ENCODE data around the gene RALGPS1.

Gene RALGPS1

DNA sequence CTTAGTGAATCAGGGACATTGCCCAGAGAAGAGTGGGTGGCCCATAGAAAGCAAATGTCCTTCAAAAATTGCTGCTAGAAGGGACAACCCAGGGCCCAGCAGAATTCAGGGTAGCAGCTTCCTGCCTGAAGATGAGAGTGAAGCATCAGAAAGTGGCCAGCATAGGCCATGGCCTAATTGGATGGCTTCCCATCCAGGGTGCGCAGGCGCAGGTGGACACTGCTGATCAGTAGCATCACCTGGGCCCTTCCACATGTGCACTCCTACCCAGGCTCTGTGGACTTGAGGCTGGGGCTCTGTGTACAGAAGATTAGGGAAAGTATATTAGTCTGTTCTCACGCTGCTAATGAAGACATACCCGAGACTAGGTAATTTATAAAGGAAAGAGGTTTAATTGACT lies 291.4 kb downstream of the RALGPS1 start:
- no peak for DNase-seq (ENCODE audit: low read depth in 3 of 3)

DNA sequence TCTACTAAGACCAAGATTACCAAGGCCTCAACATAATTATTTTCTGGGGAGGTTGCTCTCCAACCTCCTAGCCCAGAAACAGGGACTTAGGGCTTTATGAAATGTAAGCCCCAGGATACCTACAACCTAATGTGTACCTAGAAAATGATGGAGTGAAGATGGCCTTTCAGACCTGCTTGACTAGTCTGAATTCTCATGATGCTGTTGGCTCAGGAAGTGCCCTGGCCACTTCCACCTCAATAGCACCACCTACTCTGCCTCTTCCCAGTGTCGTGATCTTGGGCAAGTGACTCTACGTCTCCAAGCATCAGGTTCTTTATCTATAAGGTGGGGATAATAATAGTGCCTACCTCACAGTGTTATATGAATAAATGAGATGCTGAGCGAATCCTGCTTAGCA lies 292.1 kb downstream of the RALGPS1 start:
- no peak for DNase-seq (ENCODE audit: low read depth in 3 of 3)

GRCh38 chr9:127207734-127208410 lies 293.3 kb downstream of the RALGPS1 start:
- no peak for DNase-seq (ENCODE audit: low read depth in 3 of 3)

GRCh38 chr9:127208416-127208815 lies 293.8 kb downstream of the RALGPS1 start:
- no peak for DNase-seq (ENCODE audit: low read depth in 3 of 3)

DNA sequence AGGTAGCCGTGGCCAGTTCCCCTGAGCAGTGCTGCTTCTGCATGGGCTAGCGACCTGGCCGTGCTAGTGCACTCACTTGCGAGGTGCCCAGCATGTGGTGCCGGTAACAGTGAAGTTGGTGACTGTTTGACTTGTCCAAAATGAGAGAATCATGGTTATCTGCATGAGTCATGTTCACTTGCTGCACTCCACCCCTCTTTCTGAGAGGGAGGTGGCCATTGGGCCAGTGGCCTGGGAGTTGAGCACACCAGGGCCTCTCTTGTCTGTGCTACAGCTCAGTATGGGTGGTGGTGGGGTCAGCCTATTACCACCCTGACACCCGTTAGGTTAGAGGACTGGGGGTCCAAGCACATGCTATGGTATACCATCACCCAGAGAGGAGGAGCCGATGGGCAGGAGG lies 294.6 kb downstream of the RALGPS1 start:
- no peak for DNase-seq (ENCODE audit: low read depth in 3 of 3)

DNA sequence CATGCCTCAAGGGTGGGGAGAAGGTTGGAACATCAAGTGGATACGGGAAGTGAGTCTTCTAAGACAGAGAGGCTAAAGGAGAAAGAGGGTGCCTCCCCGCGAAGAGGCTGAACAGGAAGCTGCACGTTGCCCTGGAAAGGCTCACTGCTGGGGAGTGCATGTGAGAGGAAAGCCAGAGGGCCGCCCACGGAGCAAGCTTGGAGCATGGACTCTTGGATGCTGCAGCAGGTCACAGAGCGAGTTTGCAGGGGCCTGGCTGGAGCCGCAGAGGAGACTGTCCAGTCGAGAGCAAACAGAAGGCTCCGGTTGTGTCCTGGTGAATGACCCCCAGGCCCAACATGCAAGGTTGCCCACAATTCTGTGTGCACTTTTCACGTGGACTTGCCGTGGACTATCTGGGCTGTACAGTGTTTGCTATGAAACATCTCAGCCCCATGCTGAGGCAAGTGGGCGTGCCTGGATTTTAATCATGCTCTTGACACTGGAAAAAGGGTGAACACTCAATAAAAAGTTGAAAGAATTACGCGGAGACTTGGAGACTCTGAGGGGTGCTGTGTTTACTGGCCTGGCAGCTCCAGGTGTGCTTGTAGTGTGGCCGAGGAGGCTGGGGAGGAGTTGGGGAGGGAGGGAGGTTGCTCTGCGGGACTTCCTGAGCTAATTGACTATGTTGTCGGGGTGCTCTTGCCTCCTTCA lies 295.5 kb downstream of the RALGPS1 start:
- DNase-seq (ENCODE audit: low read depth in 3 of 3), result no peak

DNA sequence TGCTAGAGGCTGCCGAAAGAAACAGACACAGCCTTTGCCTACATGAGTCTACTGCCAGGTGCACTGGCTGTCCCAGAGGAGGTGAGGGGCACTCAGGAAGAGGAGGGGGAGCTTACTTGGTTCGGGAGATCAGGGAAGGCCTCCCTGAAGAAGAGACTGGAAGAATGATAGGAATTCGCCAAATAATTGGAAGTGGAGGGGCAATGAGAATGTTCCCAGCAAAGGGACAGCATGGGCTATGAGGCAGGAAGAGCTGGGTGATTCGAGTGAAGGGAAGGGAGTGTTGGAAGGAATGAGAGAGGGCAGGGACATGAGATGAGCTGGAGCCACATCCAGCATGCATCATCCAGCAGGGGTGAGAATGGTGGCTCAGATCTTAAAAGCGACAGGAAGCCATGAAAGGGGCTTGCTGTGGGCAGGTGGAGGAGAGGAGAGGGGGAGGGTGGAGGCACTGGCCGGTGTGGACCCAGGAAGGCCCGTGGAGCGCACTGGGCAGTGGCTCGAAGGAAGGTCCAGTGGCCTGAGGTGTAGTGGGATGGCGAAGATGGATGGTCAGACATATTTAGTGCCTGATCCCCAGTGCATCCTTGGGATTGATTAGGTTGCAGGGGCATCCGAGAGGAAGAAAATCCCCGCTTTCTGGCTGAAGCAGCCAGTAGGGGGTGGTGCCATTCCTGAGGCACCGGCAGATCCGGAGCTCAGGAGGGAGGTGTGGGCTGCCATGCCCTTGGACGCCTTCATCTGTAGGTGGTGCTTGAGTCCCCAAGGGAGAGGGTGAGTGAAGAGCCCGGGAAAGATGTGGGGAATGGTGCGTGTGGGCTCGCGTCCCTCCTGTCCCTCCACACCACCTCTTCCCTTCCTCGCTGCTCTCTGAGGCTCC lies 296.5 kb downstream of the RALGPS1 start:
- no peak for DNase-seq (ENCODE audit: low read depth in 3 of 3)

DNA sequence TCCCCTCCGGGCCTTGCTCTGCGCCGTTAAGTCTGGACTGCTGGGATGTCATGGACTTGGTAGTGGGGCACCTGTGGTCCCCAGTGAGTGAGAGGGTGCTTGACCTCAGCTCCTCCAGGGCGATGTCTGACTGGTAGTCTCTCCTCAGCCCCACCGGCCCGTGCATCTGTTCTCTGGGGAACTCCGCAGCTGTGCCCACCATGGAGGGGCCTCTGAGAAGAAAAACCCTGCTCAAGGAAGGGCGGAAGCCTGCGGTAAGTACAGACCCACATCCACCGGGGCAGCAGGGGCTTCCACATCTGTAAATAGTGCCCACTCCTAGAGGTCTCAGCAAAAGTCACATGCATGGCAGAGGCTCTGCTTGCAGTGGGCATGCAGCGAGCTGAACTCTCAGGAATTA lies 297.4 kb downstream of the RALGPS1 start:
- no peak for DNase-seq (ENCODE audit: low read depth in 3 of 3)

GRCh38 chr9:127212453-127212852 lies 297.9 kb downstream of the RALGPS1 start:
- no peak for DNase-seq (ENCODE audit: low read depth in 3 of 3)

GRCh38 chr9:127213859-127214258 lies 299.3 kb downstream of the RALGPS1 start:
- DNase-seq (ENCODE audit: low read depth in 3 of 3), result no peak

DNA sequence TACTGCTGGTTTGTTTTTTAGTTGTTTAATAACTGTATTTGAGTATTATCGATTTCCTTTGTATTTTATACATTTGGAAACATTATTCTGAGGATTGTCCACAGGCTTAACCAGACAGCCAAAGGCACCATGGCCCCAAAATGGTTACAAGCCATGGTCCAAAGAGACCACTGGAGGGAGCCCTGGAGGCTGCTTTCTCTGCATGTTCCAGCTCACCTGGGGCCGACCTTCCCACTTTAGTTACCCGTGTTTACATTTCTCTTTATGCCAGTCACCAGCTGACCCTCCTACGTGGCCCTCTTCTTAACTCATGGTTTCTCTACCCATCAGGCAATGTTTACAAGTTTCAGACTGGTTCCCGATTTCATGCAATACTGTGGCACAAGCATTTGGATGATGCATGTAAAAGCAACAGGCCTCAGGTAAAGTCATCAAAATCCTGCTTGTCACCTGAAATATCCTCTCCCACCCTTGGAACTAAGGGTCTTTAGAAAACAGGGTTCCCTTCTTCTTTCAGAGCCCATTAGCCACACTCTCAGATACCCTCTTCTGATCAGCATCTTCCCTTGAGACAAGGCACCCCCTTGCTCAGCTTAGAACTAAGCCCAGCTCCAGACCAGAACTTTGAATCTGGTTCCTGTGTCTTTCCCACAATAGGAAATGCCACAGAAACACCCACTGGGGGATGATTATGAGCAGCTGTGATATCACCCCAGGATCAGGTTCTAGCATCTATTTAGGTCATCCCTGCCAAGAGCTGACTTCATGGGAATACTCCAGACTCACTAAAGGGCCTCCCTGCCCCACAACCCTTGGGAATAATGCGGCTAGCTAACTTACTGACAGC lies 300.1 kb downstream of the RALGPS1 start:
- DNase-seq (ENCODE audit: low read depth in 3 of 3), result peak in 2 of 3 experiments; percentile 38

DNA sequence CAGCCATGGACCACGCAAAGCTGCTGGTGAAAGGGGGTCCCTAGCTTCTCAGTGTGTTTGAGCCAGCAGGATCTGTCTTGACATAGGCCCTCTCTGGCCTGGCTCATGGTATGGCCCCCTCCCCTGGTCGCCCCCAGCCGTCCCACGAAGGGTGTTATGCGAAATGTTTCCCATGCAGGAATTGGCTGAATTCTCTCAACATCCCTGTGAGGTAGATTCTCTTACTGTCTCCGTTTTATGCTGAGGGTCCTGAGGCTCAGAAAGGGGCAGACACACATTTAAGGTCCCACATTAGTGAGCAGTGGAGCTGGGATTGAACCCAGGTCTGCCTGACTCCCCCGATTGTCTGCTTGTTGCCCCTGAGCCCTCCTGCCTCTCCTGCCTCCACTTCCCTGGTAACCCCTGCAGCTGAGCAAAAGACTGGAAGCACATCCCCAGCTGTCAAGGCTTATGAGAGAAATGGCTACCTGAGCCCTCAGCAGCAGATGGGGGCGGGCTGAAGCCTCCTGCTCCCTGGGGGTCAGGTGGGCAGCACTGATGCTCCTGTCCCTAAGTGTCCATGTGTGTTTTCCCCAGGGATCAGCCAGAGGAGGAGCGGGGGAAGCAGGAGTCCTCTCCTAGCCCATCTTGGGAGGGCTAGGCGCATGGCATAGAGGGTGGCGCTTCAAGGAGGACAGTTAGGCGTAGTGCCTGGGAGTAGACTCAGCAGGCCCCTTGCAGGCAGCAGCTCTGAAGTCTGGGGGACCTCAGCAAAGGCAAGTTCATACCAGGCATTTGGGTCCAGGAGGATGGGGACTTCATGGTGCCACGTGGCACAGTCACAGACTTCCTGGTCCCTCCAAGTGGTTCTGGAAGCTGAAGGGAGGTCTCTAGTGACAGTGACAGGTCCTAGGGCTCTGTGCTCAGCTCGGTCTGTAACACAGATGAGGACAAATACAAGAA lies 301.0 kb downstream of the RALGPS1 start:
- DNase-seq (ENCODE audit: low read depth in 3 of 3), result no peak

DNA sequence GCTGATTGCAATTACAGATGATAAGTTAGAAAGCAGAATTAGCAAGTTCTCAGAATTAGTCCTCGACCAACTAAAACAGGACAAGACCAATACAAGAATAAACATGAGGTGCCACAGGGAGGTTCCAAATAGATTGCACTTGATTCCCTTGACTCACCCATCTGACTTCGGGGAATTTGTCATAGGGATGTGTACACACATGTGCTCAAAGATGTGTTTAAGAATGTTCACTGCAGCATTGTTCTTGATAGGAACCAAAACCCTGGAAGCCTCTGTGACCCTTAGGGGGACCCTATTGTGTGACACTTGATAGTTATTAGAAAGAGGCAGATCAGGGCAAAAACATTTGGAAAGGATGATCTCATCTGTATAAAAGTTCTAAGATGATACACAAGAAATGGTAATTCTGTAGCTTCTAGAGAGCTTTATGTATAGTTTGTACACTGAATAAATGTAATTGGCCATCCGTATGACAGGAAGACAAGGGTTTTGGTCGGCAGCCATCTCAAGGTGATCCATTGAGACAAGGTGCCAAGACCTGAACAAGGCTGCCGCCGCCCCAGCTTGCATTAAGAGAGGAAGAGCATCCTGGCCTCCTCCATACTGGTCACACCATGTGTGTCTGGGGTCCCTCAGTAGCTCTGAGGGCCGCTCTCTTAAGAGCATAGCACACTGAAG lies 301.8 kb downstream of the RALGPS1 start:
- DNase-seq (ENCODE audit: low read depth in 3 of 3), result no peak

GRCh38 chr9:127216888-127217217 lies 302.3 kb downstream of the RALGPS1 start:
- no peak for DNase-seq (ENCODE audit: low read depth in 3 of 3)

DNA sequence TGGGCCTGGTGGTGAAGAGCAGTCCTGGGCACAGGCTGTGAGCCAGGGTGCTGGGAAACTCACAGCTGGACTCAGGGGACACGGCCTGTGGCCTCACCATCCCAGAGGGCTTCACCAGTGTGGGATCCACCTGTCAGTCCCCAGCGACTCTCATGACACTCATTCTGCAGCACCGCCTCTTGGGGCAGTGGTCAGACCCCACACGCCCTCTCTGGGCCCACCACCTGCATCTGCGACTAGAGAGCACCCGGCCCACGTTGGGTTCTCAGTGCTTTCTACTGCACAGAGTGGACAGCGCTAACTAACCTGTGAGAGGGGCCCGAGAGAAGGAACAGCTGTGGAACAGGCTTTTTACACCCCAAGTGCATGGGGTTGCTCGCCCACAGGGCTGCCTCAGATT lies 304.2 kb downstream of the RALGPS1 start:
- no peak for DNase-seq (ENCODE audit: low read depth in 3 of 3)

DNA sequence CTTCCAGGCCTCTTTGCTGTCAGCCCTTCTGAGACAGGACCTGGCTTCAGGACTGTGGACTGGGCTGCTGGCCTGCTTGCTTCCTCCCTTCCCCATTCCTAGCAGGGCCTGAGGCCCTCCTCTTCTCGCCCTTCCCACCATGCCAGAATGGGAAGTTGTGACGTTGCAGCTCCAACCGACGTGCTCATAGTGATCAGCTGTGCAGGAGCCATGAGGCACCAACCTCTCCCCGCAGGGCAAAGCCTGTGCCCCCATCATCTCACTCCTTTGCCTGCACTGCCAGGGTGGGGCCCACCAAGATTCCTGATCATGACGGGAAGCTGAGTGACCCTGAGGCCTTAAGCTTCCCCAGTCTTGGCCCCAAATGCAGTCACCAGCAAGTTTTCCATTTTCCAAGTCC lies 304.9 kb downstream of the RALGPS1 start:
- no peak for DNase-seq (ENCODE audit: low read depth in 3 of 3)

GRCh38 chr9:127221695-127222094 lies 307.1 kb downstream of the RALGPS1 start:
- no peak for DNase-seq (ENCODE audit: low read depth in 3 of 3)

DNA sequence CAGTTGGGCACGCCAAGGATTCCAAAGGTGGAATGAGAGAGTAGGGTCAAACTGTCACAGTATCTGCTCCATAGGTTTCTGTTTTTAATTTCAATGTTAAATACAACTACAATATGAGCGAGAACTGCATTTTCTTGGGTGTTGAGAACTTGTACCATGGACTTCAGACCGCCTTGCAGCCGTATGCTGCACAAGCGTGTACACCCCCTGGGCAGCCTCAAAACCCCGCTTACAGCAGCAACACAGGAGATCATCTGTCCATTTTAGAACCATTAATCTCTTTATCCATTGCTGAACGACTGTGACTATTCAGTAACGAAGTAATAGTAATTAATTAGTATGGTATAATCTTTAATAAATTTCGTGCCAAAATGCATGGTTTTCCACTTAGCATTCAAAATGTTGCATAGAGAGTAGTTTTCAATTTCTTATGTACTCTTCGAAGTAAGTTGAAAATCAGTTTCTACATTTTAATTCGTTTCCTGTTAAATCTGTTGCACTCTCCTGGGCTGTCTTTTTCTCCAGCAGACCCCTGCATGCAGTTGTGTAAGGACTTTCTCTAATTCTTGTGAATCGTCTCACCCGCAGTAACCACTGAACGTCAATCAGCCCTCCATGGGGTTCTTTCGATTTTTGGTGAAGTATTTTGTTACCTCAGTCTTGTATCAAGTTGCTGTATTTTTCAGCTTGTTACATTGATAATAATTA lies 308.0 kb downstream of the RALGPS1 start:
- DNase-seq (ENCODE audit: low read depth in 3 of 3), result no peak

DNA sequence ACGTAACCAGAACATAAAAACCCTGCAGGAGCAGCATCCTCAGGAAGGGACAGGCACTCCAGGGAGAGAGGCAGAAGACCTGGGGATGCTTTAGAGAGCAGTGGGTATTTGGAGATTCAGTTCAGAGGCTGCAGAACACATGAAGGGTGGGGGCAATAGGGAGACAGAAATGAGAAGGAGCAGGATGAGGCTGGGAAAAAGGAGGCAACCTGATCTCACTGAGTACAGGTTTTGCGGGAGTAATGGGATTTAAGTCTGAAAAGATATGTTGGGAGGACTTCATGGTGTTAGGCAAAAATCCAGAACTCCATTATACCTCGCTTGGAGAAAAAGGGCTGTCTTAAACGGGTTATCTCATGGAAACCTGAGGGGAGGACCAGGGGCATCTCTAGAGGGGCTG lies 308.7 kb downstream of the RALGPS1 start:
- DNase-seq (ENCODE audit: low read depth in 3 of 3), result no peak

DNA sequence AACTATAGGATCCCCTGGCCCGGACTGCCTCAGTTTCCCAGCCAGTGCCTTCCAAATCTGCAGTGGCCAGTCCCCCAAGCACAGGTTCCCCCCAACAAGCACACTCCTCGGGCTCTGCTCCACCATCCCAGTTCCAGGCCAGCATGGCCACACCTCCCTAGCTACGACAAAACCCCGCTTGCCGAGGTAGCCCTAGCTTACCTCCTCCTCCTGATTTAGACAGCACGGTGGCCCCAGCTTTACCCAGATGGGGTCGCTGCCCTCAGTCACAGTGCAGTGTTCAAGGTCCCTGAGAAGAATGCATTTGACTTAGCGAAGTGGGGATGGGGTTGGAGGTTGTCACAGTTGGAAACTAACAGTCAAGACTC lies 309.2 kb downstream of the RALGPS1 start:
- DNase-seq (ENCODE audit: low read depth in 3 of 3), result no peak
